Body of pancreas (tissue), 4 donors: ENCODE measurements around the gene GSC.

Experiments used
- POLR2A ChIP-seq, 3 donors: fragments of 450-650 bp; IDR thresholded peaks; one replicate each; pipeline ENCODE4 v1.6.1; 2016; ENCODE audit warnings: antibody characterized with exemption in 3 of 3, mild to moderate bottlenecking in 2 of 3
- TF ChIP-seq, protein P1 (sequence below), 7 experiments: fragments of 450-650 bp in 4 of 7; fragments of 200-600 bp in 3 of 7; sonication (generic) in 3 of 7; IDR thresholded peaks; one replicate each; pipeline ENCODE4 v1.5.1; 2016 to 2019; ENCODE audit warnings: antibody characterized with exemption in 7 of 7

DNA sequence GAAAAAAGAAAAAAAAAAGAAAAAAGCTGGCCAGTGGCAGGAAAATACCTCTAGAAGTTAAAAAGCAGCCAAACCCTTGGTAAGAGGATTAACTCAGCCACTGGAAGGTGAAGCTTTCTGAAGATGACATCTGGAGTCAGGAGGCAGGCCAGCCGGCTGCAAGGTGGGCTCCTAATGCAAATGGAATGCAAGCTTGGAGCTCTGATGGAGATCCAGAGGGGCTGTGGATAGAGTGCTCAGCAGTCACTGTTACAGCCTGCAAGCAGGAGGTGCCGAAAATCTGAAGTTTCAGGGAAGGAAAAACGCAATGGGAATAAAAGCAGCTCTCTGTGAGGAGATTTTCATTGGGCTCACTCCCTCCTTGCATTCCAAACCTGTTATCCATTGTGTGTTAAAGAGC, 41.0 kb downstream of the GSC start:
- TF ChIP-seq, protein P1, sequence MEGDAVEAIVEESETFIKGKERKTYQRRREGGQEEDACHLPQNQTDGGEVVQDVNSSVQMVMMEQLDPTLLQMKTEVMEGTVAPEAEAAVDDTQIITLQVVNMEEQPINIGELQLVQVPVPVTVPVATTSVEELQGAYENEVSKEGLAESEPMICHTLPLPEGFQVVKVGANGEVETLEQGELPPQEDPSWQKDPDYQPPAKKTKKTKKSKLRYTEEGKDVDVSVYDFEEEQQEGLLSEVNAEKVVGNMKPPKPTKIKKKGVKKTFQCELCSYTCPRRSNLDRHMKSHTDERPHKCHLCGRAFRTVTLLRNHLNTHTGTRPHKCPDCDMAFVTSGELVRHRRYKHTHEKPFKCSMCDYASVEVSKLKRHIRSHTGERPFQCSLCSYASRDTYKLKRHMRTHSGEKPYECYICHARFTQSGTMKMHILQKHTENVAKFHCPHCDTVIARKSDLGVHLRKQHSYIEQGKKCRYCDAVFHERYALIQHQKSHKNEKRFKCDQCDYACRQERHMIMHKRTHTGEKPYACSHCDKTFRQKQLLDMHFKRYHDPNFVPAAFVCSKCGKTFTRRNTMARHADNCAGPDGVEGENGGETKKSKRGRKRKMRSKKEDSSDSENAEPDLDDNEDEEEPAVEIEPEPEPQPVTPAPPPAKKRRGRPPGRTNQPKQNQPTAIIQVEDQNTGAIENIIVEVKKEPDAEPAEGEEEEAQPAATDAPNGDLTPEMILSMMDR (IDR thresholded peaks at IDR 0.05): no peak
- no peak for TF ChIP-seq POLR2A (IDR thresholded peaks at IDR 0.05)
